ENCODE measurements around the gene ARMH1. TPM values are rescaled to one million over a fixed set of nuclear protein-coding genes. Genes with fewer than 3 reads are reported as not detected.

Gene ARMH1
- total RNA-seq, 1 experiment from 2014 or later = 2.8 TPM

GRCh38 chr1:44717156-44717555 lies 42.6 kb downstream of the ARMH1 start:
- ChIA-PET CTCF (no interaction called here), POLR2A (no interaction called here)
- Histone ChIP-seq H3K27ac (ENCODE audit: low read length) (no peak overlapping the region), H3K4me3 (ENCODE audit: low read depth in 2 of 2, low read length in 2 of 2) (no peak overlapping the region), H3K4me1 (ENCODE audit: control insufficient read depth, insufficient read depth, low read length) (peaks cover 6% of the 10 kb centered on the region), H3K9me3 (ENCODE audit: control insufficient read depth, insufficient read depth, low read depth, low read length) (no peaks in the 10 kb centered on the region), H3K27me3 (ENCODE audit: control insufficient read depth, insufficient read depth, low read length) (peaks cover 3% of the 10 kb centered on the region; the same call in 1 of the 2 replicates), H3K36me3 (ENCODE audit: control insufficient read depth, insufficient read depth, low read length) (no peaks in the 10 kb centered on the region)
- ATAC-seq (no peak), DNase-seq (ENCODE audit: low read depth, low spot score) (no peak)
- in situ Hi-C loops (cut with HindIII; ENCODE audit: low pct_unique_long_range_greater_than_20kb, low sequenced_read_pairs) (no loop called here), intact Hi-C loops (cut with micrococcal nuclease; ENCODE audit: unreplicated experiment) (no loop called here)
- BruUV-seq (replicated peaks) = no TSS peak
- TF ChIP-seq CTCF (IDR thresholded peaks at IDR 0.05) (no peak), POLR2AphosphoS5 (IDR thresholded peaks at IDR 0.05; ENCODE audit: low read depth, low read length) (no peak), TCF7L2 (IDR thresholded peaks at IDR 0.05; ENCODE audit: low read depth, low read length) (no peak), REST (IDR thresholded peaks at IDR 0.05; ENCODE audit: insufficient read depth in 1 of 2, low read depth in 2 of 2, low read length in 1 of 2) (no peak), SIN3A (IDR thresholded peaks at IDR 0.05; ENCODE audit: borderline replicate concordance, insufficient read depth, low read depth, low read length) (no peak)

DNA sequence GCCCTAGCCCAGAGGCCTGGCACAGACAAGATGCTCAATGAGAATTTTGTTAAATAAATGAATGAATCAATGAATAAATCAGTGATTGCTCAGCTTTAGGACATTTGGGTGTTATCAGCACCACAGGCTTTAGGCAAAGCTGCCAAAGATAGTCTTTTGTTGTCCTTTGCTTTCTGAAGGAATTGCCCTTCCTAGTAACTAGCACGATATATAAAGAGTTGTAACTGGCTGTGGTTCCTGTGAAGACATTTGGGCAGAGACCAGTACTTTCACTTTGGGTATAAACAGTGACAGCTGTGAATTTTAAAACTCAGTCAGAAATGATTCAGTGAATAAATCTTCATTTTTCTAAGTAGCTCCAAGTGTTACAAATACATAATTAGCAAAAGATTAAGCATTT lies 43.1 kb downstream of the ARMH1 start:
- no peaks in the 10 kb centered on the region for H3K9me3 ChIP-seq (ENCODE audit: control insufficient read depth, insufficient read depth, low read depth, low read length)
- POLR2A ChIA-PET = no interaction called here
- no peak overlapping the region for H3K4me3 ChIP-seq (ENCODE audit: low read depth in 2 of 2, low read length in 2 of 2)
- TF ChIP-seq TCF7L2 (IDR thresholded peaks at IDR 0.05; ENCODE audit: low read depth, low read length) = no peak
- TF ChIP-seq REST (IDR thresholded peaks at IDR 0.05; ENCODE audit: insufficient read depth in 1 of 2, low read depth in 2 of 2, low read length in 1 of 2) = no peak
- no peak for TF ChIP-seq CTCF (IDR thresholded peaks at IDR 0.05)
- no peak for TF ChIP-seq POLR2AphosphoS5 (IDR thresholded peaks at IDR 0.05; ENCODE audit: low read depth, low read length)
- TF ChIP-seq SIN3A (IDR thresholded peaks at IDR 0.05; ENCODE audit: borderline replicate concordance, insufficient read depth, low read depth, low read length) = no peak
- peaks cover 3% of the 10 kb centered on the region; the same call in 1 of the 2 replicates for H3K27me3 ChIP-seq (ENCODE audit: control insufficient read depth, insufficient read depth, low read length)
- no peak overlapping the region for H3K27ac ChIP-seq (ENCODE audit: low read length)
- peaks cover 7% of the 10 kb centered on the region for H3K4me1 ChIP-seq (ENCODE audit: control insufficient read depth, insufficient read depth, low read length)
- ATAC-seq (no peak), DNase-seq (ENCODE audit: low read depth, low spot score) (no peak)
- CTCF ChIA-PET = interaction anchor here (0.7 kb wide), 1 partner anchor 65 kb away, joined by 3 read pairs; no protein-coding TSS in a partner anchor
- in situ Hi-C loops (cut with HindIII; ENCODE audit: low pct_unique_long_range_greater_than_20kb, low sequenced_read_pairs) (no loop called here), intact Hi-C loops (cut with micrococcal nuclease; ENCODE audit: unreplicated experiment) (no loop called here)
- BruUV-seq (replicated peaks) = no TSS peak
- no peaks in the 10 kb centered on the region for H3K36me3 ChIP-seq (ENCODE audit: control insufficient read depth, insufficient read depth, low read length)
